PC-3 (cell line): Measurements from ENCODE around the gene DSCAM. TPM values are rescaled to one million over a fixed set of nuclear protein-coding genes. Genes with fewer than 3 reads are reported as not detected.

ENCODE experiments used
- ATAC-seq: fragments of 200-7000 bp; cut with Tn5 transposase; 2 replicates; pipeline ENCODE4 v1.9.1; 2020; ENCODE audit warnings: mild to moderate bottlenecking, moderate library complexity
- BruUV-seq: library from RNA; stranded (reverse); fragments of 400-500 nt; replicated peaks from 2 replicates; lab custom pipeline; 2021; lab: Mats Ljungman, UMichigan
- CTCF ChIA-PET: fragments of 300-600 bp; sonication (Branson Sonifier 250); formaldehyde crosslinking; loops from one replicate; lab custom pipeline; 2022; ENCODE audit warnings: antibody characterized with exemption; lab: Charles Lee
- POLR2A ChIA-PET: fragments of 300-600 bp; sonication (Branson Sonifier 250); formaldehyde crosslinking; loops from one replicate; lab custom pipeline; 2022; ENCODE audit warnings: antibody characterized with exemption; ENCODE audit not compliant: unreplicated experiment; lab: Charles Lee
- DNase-seq: peaks from one replicate; pipeline ENCODE4 v3.0.0-alpha.2; 2015
- H2AFZ ChIP-seq: fragments of 300-600 bp; sonication (generic); 2 replicates; pipeline ENCODE4 v1.6.0; 2016; ENCODE audit warnings: antibody characterized with exemption, low read length
- H3F3A ChIP-seq: fragments of 300-600 bp; sonication (generic); one replicate; pipeline ENCODE4 v1.6.0; 2017; ENCODE audit warnings: antibody characterized with exemption, low read length, control low read depth, mild to moderate bottlenecking; ENCODE audit not compliant: unreplicated experiment
- H3K27ac ChIP-seq: fragments of 300-600 bp; sonication (generic); 2 replicates; pipeline ENCODE4 v1.5.1; 2016; ENCODE audit warnings: mild to moderate bottlenecking, low read length
- H3K27me3 ChIP-seq: fragments of 300-600 bp; sonication (generic); 2 replicates; pipeline ENCODE4 v1.6.1; 2016; ENCODE audit warnings: low read length, mixed read lengths
- H3K36me3 ChIP-seq: fragments of 300-600 bp; sonication (generic); 2 replicates; pipeline ENCODE4 v1.6.1; 2016; ENCODE audit warnings: low read depth, mixed run types, low read length, mixed read lengths
- H3K4me1 ChIP-seq: fragments of 300-600 bp; sonication (generic); 2 replicates; pipeline ENCODE4 v1.5.1; 2016; ENCODE audit warnings: low read length; ENCODE audit not compliant: insufficient read depth
- H3K4me2 ChIP-seq: fragments of 300-600 bp; sonication (generic); 2 replicates; pipeline ENCODE4 v1.6.0; 2016; ENCODE audit warnings: low read length
- H3K4me3 ChIP-seq: fragments of 300-600 bp; sonication (generic); 2 replicates; pipeline ENCODE4 v1.5.1; 2016; ENCODE audit warnings: mild to moderate bottlenecking, low read length, mixed read lengths
- H3K79me2 ChIP-seq: fragments of 300-600 bp; sonication (generic); 2 replicates; pipeline ENCODE4 v1.6.1; 2017; ENCODE audit warnings: low read length, mixed read lengths
- H3K9ac ChIP-seq: fragments of 300-600 bp; sonication (generic); 2 replicates; pipeline ENCODE4 v1.6.0; 2016; ENCODE audit warnings: mild to moderate bottlenecking, low read length
- H3K9me2 ChIP-seq: fragments of 300-600 bp; sonication (generic); replicated peaks from 2 replicates; pipeline ENCODE4 v1.6.1; 2016; ENCODE audit warnings: mixed run types, low read length, mixed read lengths
- H3K9me3 ChIP-seq: fragments of 300-600 bp; sonication (generic); 2 replicates; pipeline ENCODE4 v1.6.1; 2016; ENCODE audit warnings: low read length, mixed read lengths
- H4K20me1 ChIP-seq: fragments of 300-600 bp; sonication (generic); 2 replicates; pipeline ENCODE4 v1.6.1; 2016; ENCODE audit warnings: low read length, mixed read lengths
- CTCF ChIP-seq: fragments of 300-600 bp; sonication (generic); conservative IDR thresholded peaks from 2 replicates; pipeline ENCODE4 v1.5.1; 2017; ENCODE audit warnings: antibody characterized with exemption, low read depth, mild to moderate bottlenecking, low read length
- EZH2 ChIP-seq: fragments of 300-600 bp; sonication (generic); IDR thresholded peaks from one replicate; pipeline ENCODE4 v1.6.1; 2017; ENCODE audit warnings: antibody characterized with exemption, mild to moderate bottlenecking, low read length; ENCODE audit not compliant: unreplicated experiment
- EZH2phosphoT487 ChIP-seq: fragments of 300-600 bp; sonication (generic); IDR thresholded peaks from 2 replicates; pipeline ENCODE4 v1.6.1; 2018; ENCODE audit warnings: mild to moderate bottlenecking, antibody characterized with exemption, low read length, borderline replicate concordance
- intact Hi-C: fragments of 100-400 bp; cut with micrococcal nuclease; formaldehyde crosslinking; loops from 2 replicates; pipeline ENCODE4 v1.9.0; 2023
- total RNA-seq: library from RNA; depleted of rRNA; stranded (reverse); fragments of >200 nt; gene quantifications from 2 replicates; pipeline ENCODE4 v1.2.3, GENCODE V29; 2014

Gene DSCAM
- total RNA-seq, 1 experiment from 2014 or later = not detected

GRCh38 chr21:40489001-40489400 is 358.0 kb downstream of the DSCAM start:
- Histone ChIP-seq H3K27ac (no peak overlapping the region), H2AFZ (no peak overlapping the region), H3K9me2 (no peaks in the 10 kb centered on the region), H3F3A (no peaks in the 10 kb centered on the region), H4K20me1 (no peaks in the 10 kb centered on the region), H3K36me3 (no peaks in the 10 kb centered on the region), H3K4me2 (no peak overlapping the region), H3K9ac (no peak overlapping the region), H3K4me1 (no peaks in the 10 kb centered on the region), H3K79me2 (no peaks in the 10 kb centered on the region), H3K9me3 (peaks cover 13% of the 10 kb centered on the region; the same call in 1 of the 2 replicates), H3K27me3 (no peaks in the 10 kb centered on the region), H3K4me3 (no peak overlapping the region)
- DNase-seq (no peak), ATAC-seq (no peak)
- BruUV-seq = no TSS peak
- intact Hi-C loops = no loop called here
- ChIA-PET CTCF (no interaction called here), POLR2A (no interaction called here)
- TF ChIP-seq EZH2phosphoT487 = no peak
- TF ChIP-seq CTCF = no peak
- no peak for TF ChIP-seq EZH2

DNA sequence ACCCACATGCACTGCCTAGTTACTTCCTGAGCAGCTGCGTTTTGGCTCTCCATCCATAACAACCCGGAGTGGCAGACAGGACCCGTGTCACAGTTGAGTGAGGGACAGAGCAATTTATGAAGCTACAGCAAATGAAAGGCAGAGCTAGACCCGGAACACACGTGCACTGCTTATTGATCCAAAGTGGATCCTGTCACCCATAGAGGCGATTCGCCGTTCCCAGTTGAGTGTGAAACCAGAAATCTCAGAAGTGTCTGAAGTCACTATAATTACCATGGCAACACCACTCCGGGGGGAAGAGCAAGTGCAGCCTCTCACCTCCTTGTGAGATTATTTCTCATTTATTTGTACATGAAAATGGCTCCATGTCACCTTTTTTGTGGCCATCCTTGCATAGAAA is 365.2 kb downstream of the DSCAM start:
- H3K27ac ChIP-seq = no peak overlapping the region
- no peak overlapping the region for H3K9ac ChIP-seq
- H3K36me3 ChIP-seq = no peaks in the 10 kb centered on the region
- no peaks in the 10 kb centered on the region for H4K20me1 ChIP-seq
- CTCF ChIA-PET = no interaction called here
- H3K4me2 ChIP-seq = no peak overlapping the region
- POLR2A ChIA-PET = no interaction called here
- no peaks in the 10 kb centered on the region for H3F3A ChIP-seq
- no peak for TF ChIP-seq EZH2phosphoT487
- TF ChIP-seq CTCF = no peak
- TF ChIP-seq EZH2 = no peak
- BruUV-seq = no TSS peak
- H3K4me1 ChIP-seq = no peaks in the 10 kb centered on the region
- no peaks in the 10 kb centered on the region for H3K9me2 ChIP-seq
- ATAC-seq = no peak
- no peaks in the 10 kb centered on the region for H3K27me3 ChIP-seq
- no peaks in the 10 kb centered on the region for H3K79me2 ChIP-seq
- no peak overlapping the region for H3K4me3 ChIP-seq
- intact Hi-C loops = no loop called here
- no peaks in the 10 kb centered on the region for H3K9me3 ChIP-seq
- DNase-seq = no peak
- no peak overlapping the region for H2AFZ ChIP-seq

DNA sequence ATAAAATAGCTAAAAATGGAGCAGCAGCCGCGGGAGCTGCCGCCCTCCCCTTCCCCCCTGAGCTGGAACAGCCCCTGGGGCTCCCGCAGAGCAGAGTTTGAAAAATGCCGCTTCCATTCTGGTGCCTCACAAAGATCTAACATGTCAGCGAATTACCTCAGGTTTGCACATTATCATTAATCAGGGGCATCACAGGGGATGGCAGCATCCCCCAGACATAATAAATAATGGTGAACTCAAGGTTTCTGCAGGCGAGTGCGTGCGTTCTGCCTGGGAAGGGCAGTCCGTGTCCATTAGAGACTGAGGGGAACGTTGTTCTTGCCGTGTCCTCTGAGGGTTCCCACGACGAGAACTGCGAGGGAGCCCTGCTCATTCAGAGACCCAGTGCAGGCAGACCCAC is 372.4 kb downstream of the DSCAM start:
- H4K20me1 ChIP-seq = no peaks in the 10 kb centered on the region
- no peaks in the 10 kb centered on the region for H3F3A ChIP-seq
- ChIA-PET CTCF (no interaction called here), POLR2A (no interaction called here)
- no peak overlapping the region for H3K27ac ChIP-seq
- intact Hi-C loops = no loop called here
- no peak overlapping the region for H3K4me2 ChIP-seq
- H3K4me3 ChIP-seq = no peak overlapping the region
- TF ChIP-seq EZH2 (no peak), EZH2phosphoT487 (no peak), CTCF (no peak)
- no peak overlapping the region for H3K9ac ChIP-seq
- H3K36me3 ChIP-seq = no peaks in the 10 kb centered on the region
- no peaks in the 10 kb centered on the region for H3K9me2 ChIP-seq
- no peaks in the 10 kb centered on the region for H3K4me1 ChIP-seq
- no TSS peak for BruUV-seq
- no peak overlapping the region for H2AFZ ChIP-seq
- no peaks in the 10 kb centered on the region for H3K27me3 ChIP-seq
- H3K9me3 ChIP-seq = 0 out of 2 replicates have a peak, but pooled peaks cover 5% of the 10 kb centered on the region
- DNase-seq = no peak
- H3K79me2 ChIP-seq = no peaks in the 10 kb centered on the region
- no peak for ATAC-seq
